Fibroblast of lung (primary cell): ENCODE results near the gene ZCCHC2.

ENCODE experiments used
- CTCF ChIP-seq, 2 donors: IDR thresholded peaks in 1 of 2; conservative IDR thresholded peaks in 1 of 2; 1 replicate in 1 of 2; 2 replicates in 1 of 2; pipeline ENCODE4 v1.5.1; 2011 to 2012; ENCODE audit warnings: low read length in 2 of 2, control low read depth in 1 of 2, inconsistent platforms in 1 of 2, low read depth in 1 of 2, mild to moderate bottlenecking in 1 of 2
- EZH2 ChIP-seq: IDR thresholded peaks from 2 replicates; pipeline ENCODE4 v1.5.1; 2012; ENCODE audit warnings: low read length, control low read depth, mild to moderate bottlenecking; ENCODE audit errors: missing control alignments

DNA sequence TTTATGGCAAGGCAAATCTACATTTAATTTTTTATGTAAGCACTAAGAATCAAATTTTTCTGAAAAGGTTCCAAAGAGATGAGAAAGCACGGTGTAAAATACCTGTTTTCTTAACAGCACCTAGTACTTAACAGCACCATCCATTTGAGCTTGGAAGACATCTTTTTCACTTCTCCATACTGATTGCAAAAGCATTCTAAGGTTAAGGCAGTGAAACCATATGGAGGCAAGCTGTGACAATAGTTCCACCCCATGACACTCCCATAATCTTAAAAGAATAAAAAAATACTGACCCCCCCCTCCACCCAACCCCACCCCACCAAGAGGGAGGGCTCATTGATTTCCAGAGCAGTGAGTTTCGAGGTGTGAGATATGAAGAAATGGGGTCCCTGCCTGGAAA, 60.6 kb downstream of the ZCCHC2 start:
- TF ChIP-seq CTCF (conservative IDR thresholded peaks at IDR 0.05 in 1 of 2, IDR thresholded peaks at IDR 0.05 in 1 of 2; ENCODE audit: low read depth in 1 of 2, low read length in 2 of 2) (no peak), EZH2 (no peak)
